Urinary bladder (tissue), 4 donors: ENCODE results near the gene SYMPK. TPM values are rescaled to one million over a fixed set of nuclear protein-coding genes. Genes with fewer than 3 reads are reported as not detected.
A peak's percentile ranks its signal among the peaks of the same experiment; 100 is the strongest.

Source experiments
- DNase-seq: peaks from one replicate; pipeline ENCODE4 v3.0.0-alpha.2; 2015; ENCODE audit errors: extremely low spot score
- H3K27ac ChIP-seq: one replicate; pipeline ENCODE4 v1.5.1; 2013; ENCODE audit warnings: low read depth, mild to moderate bottlenecking, moderate library complexity
- H3K36me3 ChIP-seq: one replicate; pipeline ENCODE4 v1.6.1; 2013; ENCODE audit warnings: mild to moderate bottlenecking, moderate library complexity; ENCODE audit not compliant: insufficient read depth
- H3K4me1 ChIP-seq: one replicate; pipeline ENCODE4 v1.6.1; 2013; ENCODE audit warnings: mild to moderate bottlenecking, moderate library complexity; ENCODE audit not compliant: insufficient read depth
- H3K4me3 ChIP-seq: one replicate; pipeline ENCODE4 v1.5.1; 2013; ENCODE audit warnings: low read depth, low read length
- WGBS: extraction: QIAGEN DNeasy Blood & Tissue Kit; methylation state at CpG from one replicate; pipeline ENCODE4 v1.1.7; 2013; 5-methylcytosine and 5-hydroxymethylcytosine counted together
- polyA plus RNA-seq: library from polyadenylated mRNA; stranded (reverse); fragments of 200-250 nt; gene quantifications from one replicate; pipeline ENCODE4 v1.2.3, GENCODE V29; 2013
- total RNA-seq: library from RNA; depleted of rRNA; stranded (reverse); fragments of >200 nt; gene quantifications from one replicate; pipeline ENCODE4 v1.2.3, GENCODE V29; 2014
- donor health status: healthy with polysubstance abuse.
- donor health status: healthy.

SYMPK gene
- total and polyA plus RNA-seq, 2 donors = 22.5 to 38.9 TPM

DNA sequence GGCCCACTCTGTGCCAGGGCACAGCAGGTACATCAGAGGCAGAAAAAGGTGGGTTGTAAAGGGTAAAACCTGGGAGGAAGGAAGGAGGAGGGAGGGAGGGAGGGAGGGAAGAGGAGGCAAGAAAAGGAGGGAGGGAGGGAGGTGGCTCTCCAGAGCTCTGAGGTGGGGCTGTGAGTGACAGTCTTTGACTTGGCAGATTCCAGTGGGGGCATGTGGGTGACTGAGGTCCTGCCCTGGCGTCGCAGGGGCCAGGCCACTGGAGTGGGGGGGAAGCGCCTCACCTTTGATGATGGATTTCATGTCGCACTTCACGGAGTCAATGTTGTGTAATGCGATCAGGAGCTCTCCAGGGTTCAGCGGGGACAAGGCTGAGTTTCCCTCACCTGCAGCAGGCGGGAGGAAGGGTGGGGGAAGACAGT lies 41.8 kb downstream of the SYMPK start:
- no peak for DNase-seq
- Histone ChIP-seq H3K36me3 (no peaks in the 10 kb centered on the region), H3K27ac (no peak overlapping the region), H3K4me3 (no peak overlapping the region), H3K4me1 (no peaks in the 10 kb centered on the region)
- WGBS = 84% methylated on average over 8 of the region's 8 CpGs

DNA sequence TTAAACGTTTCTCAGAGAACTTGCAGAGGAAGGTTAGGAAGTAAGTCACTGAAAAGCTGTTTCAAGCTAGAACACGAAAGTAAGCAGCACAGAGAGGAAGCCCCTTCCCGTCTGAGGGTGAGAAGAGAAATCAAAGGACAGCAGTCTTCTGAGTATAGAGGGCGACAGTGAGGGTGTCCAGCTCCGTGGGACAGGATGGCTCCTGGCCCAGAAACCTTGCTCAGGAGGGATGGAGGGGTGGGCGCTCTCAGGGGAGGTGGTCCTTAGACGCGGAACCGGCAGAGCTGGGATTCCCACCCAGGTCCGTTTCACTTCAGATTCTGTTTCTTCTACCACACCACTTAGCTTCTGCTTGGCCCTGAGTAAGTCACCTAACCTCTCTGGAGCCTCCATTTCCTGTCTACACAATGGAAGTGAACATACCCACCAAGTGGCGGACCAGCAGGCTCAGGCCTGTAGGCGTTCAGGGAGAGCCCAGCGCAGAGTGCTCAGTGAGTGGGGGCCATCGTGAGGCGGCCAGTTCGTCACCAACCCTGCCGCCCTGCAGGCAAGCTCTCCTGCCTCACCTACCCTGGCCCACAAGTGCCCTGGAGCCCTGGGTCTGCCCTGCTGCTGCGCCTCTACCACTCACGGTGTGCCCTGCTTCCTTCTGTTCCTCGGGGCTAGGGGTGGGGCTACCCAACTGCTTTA lies 42.4 kb downstream of the SYMPK start:
- Histone ChIP-seq H3K27ac (no peak overlapping the region), H3K36me3 (no peaks in the 10 kb centered on the region), H3K4me1 (no peaks in the 10 kb centered on the region), H3K4me3 (no peak overlapping the region)
- DNase-seq = no peak
- WGBS = 72% methylated on average over 20 of the region's 20 CpGs

DNA sequence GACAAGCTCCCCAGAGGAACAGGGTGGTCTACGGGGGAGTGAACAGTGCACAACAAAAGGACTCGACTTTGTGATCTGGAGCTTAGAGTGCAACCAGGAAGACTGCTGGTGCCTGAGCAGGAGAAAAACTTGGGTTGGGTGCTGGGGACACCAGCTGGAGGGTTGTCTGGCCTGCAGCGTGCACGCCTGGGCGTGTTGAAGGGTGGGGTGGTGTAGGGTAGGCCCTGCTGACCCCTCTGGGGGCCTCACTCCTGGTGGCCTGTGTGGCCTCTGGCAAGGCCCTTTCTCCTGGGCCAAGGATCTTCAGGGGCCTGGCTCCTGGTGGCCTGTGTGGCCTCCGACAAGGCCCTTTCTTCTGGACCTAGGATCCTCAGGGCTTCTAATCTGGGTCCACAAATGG lies 43.2 kb downstream of the SYMPK start:
- 86% methylated on average over 6 of the region's 6 CpGs for WGBS
- Histone ChIP-seq H3K4me1 (no peaks in the 10 kb centered on the region), H3K27ac (no peak overlapping the region), H3K4me3 (no peak overlapping the region), H3K36me3 (no peaks in the 10 kb centered on the region)
- no peak for DNase-seq

DNA sequence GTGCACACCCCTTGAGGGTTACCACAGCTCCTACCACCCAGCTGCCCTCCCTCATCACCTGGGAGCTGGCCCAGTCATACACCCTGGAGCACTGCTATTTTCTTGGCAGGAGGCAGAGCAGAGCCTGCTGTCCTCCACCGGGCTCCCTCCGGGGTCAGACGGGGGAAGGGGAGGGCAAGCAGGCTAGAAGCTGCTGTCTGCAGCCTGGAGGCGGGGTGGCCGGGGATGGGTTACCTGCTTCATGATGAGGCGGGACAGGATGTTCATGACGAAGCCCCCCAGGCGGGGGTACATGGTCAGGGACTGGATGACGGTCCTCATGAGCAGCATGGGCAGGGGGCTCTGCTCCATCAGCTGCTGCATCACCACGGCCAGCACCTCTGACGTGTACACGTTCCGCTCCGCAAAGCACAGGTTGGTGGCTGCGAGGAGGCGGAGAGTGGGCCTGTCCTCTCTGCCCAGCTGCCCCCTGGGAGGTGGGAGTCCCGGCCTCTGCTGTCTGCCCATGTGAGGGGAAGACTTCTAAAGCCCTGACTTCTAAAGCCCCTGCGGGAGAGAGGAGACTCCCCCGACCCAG lies 45.1 kb downstream of the SYMPK start:
- 77% methylated on average over 19 of the region's 19 CpGs for WGBS
- H3K4me3 ChIP-seq = no peak overlapping the region
- no peaks in the 10 kb centered on the region for H3K4me1 ChIP-seq
- no peak overlapping the region for H3K27ac ChIP-seq
- no peak for DNase-seq
- H3K36me3 ChIP-seq = no peaks in the 10 kb centered on the region

DNA sequence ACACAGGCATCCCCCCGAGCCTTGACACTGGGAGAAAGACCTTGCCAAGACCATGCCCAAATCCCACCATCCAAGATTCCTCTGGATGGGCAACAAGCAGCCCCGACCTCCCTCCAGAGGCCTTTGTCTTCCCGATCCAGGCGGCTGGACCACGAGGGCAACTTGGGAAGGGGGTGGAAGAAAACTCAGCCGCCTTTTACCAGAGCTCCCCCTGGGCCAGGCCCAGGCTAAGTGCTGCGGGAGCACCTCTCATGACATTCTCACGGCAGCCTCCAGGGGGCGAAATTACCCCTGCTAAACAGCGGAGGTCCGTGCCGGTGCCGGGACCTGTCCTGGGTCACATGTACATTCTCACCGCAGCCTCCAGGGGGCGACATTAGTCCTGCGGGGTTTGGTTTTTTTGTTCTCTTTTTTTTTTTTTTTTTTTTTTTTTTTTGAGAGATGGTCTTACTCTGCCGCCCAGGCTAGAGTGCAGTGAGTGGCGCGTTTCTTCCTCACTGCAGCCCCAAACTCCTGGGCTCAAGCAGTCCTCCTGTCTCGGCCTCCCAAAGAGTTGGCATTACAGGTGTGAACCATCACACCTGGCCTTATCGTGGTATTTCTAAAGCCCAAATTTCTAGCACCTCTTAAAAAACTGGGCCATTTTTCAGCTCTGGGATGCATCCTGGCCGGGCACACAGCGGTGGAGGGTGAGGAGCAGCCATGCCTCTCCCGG lies 45.8 kb downstream of the SYMPK start:
- WGBS = 23% methylated on average over 24 of the region's 24 CpGs
- H3K4me3 ChIP-seq = no peak overlapping the region
- H3K36me3 ChIP-seq = no peaks in the 10 kb centered on the region
- H3K4me1 ChIP-seq = no peaks in the 10 kb centered on the region
- DNase-seq = peak; percentile 73
- H3K27ac ChIP-seq = no peak overlapping the region

DNA sequence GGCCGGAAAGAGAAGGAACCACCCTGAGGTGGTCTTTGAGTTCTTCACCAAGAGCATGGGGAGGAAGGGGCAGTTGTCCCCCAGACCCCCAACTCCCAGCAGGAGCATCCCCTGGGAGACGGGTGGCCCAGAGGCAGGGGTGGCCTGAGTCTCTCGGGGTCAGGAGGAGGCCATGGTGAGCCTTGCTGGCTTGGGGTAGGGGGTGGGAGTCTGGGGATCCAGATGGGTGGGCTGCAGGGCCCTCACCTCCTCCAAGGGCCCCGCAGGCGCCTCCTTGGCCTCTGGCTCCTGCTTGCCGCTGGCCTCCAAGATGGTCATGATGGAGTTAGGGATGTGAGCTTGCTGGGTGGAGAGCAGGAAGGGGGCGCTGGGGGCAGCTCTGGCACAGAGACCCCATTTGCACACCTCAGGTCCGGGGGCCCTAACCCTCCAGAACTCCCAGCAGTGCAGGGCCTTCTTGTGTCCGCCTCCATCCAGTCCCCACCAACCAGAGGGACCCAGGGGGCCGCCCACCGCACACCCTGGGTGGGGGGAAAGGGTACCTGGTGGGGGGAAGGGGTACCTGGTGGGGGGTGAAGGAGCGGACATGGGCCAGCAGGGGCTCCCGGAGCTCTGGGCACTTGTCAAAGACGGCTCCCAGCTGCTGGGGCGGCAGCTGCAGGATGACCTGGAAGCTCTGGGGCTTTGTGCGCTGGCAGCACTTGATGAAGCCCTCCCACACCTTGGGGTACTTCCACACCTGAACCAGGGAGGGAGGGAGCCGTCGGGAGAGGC lies 46.5 kb downstream of the SYMPK start:
- 68% methylated on average over 18 of the region's 18 CpGs for WGBS
- Histone ChIP-seq H3K4me1 (no peaks in the 10 kb centered on the region), H3K27ac (no peak overlapping the region), H3K36me3 (no peaks in the 10 kb centered on the region), H3K4me3 (no peak overlapping the region)
- DNase-seq = no peak

DNA sequence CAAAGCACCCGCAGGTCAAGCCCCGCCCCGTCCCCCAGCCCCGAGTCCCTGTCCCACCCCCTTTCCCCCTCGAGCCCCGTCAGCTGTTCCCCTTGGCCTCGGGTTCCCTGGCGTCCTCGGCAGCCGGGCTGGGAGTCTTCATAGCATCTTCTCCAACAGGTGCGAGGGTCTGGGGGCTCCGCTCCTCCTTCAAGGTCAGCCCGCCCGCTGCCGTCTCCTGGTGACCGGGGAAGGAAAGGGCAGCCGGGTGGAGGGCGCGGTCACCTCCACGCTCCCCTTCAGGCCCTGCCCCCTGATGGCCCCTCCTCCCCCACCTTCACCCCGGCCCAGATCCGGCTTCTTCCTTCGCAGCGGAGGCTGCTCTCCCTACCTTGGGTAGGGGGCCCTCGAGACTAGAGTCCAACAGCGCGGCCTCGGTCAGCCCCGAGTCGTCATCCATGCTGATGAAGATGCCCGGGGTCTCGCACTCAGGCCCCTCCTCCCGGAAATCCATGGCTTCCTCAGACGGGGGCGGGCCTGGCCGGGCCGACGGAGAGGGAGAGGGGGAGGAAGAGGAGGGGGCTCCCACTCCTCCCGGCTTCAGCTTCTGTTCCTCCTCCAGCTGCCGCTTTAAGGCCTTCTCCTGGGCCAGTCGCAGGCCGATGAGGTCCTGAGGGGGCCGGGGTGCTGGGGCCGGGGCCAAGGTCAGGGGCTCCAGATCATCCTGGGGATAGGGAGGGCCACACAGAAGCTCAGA lies 47.3 kb downstream of the SYMPK start:
- Histone ChIP-seq H3K4me3 (peak overlapping the region; percentile 28), H3K27ac (no peak overlapping the region), H3K36me3 (no peaks in the 10 kb centered on the region), H3K4me1 (no peaks in the 10 kb centered on the region)
- 9% methylated on average over 44 of the region's 44 CpGs for WGBS
- DNase-seq = no peak

DNA sequence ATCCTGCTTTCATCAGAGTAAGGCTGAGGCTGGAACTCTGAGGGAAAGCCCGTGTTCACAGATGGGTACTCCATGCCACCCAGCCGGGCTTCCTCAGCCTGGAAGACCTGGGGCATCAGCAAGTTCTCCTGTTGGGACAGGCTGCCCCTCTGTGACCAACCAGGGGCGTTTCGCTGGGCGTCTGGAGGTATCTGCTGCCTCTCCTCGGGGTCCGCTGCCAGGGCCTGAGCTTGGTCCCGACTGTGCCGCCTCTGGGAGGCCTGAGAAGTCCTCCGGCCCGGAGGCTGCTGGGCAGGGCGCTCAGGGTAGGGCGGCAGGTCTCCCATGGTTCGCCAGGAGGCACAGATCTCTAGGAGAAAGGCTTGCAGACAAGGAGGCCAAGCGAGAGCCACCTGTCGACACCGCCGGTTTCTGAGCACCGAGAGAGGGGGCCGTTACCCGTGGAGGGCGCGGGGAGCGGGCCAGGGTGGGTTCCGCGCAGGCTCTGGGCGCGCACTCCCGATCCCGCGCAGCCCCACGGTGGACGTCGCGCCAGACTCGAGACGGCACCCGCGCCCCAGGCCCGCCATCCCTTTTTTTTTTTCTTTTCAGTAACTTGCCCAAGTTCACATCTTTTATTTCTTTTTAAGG lies 48.0 kb downstream of the SYMPK start, which contains the start of gene RSPH6A:
Gene RSPH6A, minus strand, starts transcription at position 458 of the 630 bp plus-strand sequence. Its CDS starts 132 bp downstream, at position 326.
- 20% methylated on average over 40 of the region's 40 CpGs for WGBS
- Histone ChIP-seq H3K27ac (no peak within 1 kb of the TSS), H3K36me3 (no peaks in the 10 kb centered on the region), H3K4me3 (peak within 1 kb of the TSS; percentile 28), H3K4me1 (no peaks in the 10 kb centered on the region)
- DNase-seq = no peak

DNA sequence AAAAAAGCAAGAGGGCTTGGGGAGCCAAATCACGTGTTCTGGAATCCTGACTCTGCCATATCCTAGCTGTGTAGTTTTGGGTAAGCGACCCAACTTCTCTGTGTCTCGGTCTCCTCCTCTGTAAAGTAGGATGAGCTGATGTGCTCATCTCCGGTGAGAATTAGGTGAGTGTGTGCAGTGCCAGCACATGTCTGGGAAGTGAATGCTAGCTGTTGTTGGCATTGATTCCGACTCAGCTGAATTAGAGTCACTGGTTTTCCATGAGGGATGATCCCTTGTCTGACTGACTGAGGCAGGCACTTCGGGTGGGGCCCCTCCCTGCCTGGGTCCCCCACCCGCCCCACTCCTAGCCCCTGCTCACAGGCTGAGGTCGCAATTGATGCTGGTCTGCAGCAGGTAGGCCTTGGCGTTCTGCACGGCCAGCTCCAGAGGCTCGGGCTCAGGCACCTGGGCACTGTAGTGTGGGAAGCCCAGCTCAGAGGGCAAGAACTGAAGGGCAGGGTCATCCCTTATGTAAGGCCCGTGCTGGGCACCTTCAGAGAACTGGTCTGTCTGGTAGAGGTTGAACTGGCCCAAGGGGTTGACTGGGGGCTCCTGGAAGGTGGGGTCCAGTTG lies 48.7 kb downstream of the SYMPK start:
- no peaks in the 10 kb centered on the region for H3K36me3 ChIP-seq
- no peak overlapping the region for H3K27ac ChIP-seq
- DNase-seq = no peak
- WGBS = 86% methylated on average over 12 of the region's 12 CpGs
- H3K4me3 ChIP-seq = no peak overlapping the region
- H3K4me1 ChIP-seq = no peaks in the 10 kb centered on the region

DNA sequence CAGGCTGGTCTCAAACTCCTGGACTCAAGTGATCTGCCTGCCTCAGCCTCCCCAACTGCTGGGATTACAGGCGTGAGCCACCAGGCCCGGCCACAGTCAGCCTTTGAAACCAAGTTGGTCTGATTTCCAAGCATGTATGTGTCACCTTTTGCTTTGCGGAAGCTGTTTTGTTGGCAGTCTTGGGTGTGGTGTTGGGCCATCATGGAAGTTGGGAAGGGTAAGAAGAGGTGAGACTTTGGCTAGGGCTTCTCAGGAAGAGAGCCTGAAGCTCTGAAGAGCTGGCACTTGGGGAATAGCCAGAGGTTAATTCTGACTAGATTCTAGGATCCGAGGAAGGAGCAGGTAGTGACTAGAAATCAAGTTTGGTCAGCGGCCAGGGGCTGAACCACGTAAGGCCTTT lies 50.6 kb downstream of the SYMPK start:
- no peak overlapping the region for H3K27ac ChIP-seq
- no peak overlapping the region for H3K4me3 ChIP-seq
- H3K36me3 ChIP-seq = no peaks in the 10 kb centered on the region
- WGBS = 91% methylated on average over 6 of the region's 6 CpGs
- H3K4me1 ChIP-seq = no peaks in the 10 kb centered on the region
- no peak for DNase-seq

DNA sequence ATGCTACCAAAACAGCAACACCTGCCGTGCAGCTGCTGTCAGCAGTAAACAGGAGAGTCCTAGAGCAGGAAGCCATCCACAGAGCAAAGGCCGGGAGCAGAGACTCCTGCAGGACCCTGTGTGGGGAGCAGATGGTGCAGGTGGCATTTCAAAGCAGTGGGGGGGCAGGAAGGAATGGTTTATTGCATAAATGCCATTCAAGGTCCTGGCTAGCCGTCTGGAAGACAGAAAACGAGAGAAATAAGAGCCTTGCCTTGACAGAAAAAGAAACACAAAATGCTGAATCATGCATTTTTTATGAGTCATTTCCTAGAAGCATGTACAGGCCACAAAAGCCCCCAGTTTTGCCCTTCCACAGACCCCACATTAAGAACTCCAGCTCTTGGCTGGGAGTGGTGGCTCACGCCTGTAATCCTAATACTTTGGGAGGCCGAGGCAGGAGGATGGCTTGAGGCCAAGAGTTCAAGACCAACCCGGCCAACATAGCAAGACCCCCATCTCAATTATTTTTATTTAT lies 53.2 kb downstream of the SYMPK start:
- WGBS = 46% methylated on average over 7 of the region's 7 CpGs
- H3K4me1 ChIP-seq = no peaks in the 10 kb centered on the region
- DNase-seq = no peak

DNA sequence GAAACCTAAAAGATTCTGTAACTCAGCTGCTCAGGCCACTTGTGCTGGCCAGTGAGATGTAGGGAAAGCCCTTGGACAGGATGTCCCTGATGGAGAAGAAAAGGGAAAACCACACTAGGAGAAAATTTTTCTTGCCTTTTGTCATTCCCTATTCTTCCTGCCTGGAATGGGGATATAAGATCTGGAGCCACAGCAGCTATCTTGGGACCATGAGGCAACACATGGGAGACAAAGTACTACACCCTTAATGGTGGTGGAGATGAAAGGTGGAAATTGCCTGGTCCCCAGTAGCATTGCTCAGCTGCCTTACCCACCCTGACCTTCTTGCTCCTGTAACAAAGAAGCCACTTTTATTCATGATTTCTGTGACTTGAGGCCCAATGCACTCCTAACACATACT lies 57.2 kb downstream of the SYMPK start:
- H3K4me3 ChIP-seq = no peak overlapping the region
- no peak for DNase-seq
- no peaks in the 10 kb centered on the region for H3K4me1 ChIP-seq
- no peaks in the 10 kb centered on the region for H3K36me3 ChIP-seq
- no peak overlapping the region for H3K27ac ChIP-seq

More for the DNA sequence above, 53.2 kb downstream of the SYMPK start:
- Histone ChIP-seq H3K4me3 (no peak overlapping the region), H3K36me3 (no peaks in the 10 kb centered on the region), H3K27ac (no peak overlapping the region)
